Activated naive CD4-positive, alpha-beta T cell treated with anti-CD3 and anti-CD28 coated beads for 36 hours (primary cell): ENCODE measurements around the gene LRRC18. TPM values are rescaled to one million over a fixed set of nuclear protein-coding genes. Genes with fewer than 3 reads are reported as not detected.

ENCODE experiments used
- CTCF ChIA-PET: fragments of 350-600 bp; sonication (Branson Sonifier 250); formaldehyde crosslinking; loops from one replicate; lab custom pipeline; 2021; ENCODE audit warnings: antibody characterized with exemption; lab: Charles Lee
- DNase-seq: peaks from one replicate; pipeline ENCODE4 v3.0.0-alpha.2; 2020
- H3K27ac Mint-ChIP-seq: one replicate; pipeline ENCODE4 v1.8.0; 2021; ENCODE audit warnings: mild to moderate bottlenecking, mixed read lengths
- H3K27me3 Mint-ChIP-seq: one replicate; pipeline ENCODE4 v1.8.0; 2021; ENCODE audit warnings: low read depth, mixed read lengths
- H3K36me3 Mint-ChIP-seq: one replicate; pipeline ENCODE4 v1.8.0; 2021; ENCODE audit warnings: low read depth, mixed read lengths
- H3K4me1 Mint-ChIP-seq: one replicate; pipeline ENCODE4 v1.8.0; 2021; ENCODE audit warnings: low read depth, mixed read lengths
- H3K4me3 Mint-ChIP-seq: one replicate; pipeline ENCODE4 v1.8.0; 2021; ENCODE audit warnings: mild to moderate bottlenecking, moderate library complexity, mixed read lengths
- H3K9me3 Mint-ChIP-seq: one replicate; pipeline ENCODE4 v1.8.0; 2021; ENCODE audit warnings: mixed read lengths
- intact Hi-C: fragments of 100-400 bp; cut with micrococcal nuclease; formaldehyde crosslinking; loops from one replicate; pipeline ENCODE4 v1.15.1; 2023
- total RNA-seq, 2 experiments: library from RNA; stranded (reverse); gene quantifications; one replicate each; pipeline ENCODE4 v1.2.3, GENCODE V29; 2021

Gene LRRC18
- total RNA-seq, 2 experiments from 2014 or later: not detected

GRCh38 chr10:48900371-48900801, 39.3 kb downstream of the LRRC18 start:
- CTCF ChIA-PET: interaction anchor here (1.0 kb wide), 1 partner anchor 244 kb away, joined by 4 read pairs; no protein-coding TSS in a partner anchor

GRCh38 chr10:48899781-48900180, 39.9 kb downstream of the LRRC18 start:
- no peaks in the 10 kb centered on the region for H3K36me3 Mint-ChIP-seq
- H3K4me3 Mint-ChIP-seq: no peak overlapping the region
- intact Hi-C loops: no loop called here
- H3K9me3 Mint-ChIP-seq: no peaks in the 10 kb centered on the region
- H3K27me3 Mint-ChIP-seq: no peaks in the 10 kb centered on the region
- no peak overlapping the region for H3K27ac Mint-ChIP-seq
- no peaks in the 10 kb centered on the region for H3K4me1 Mint-ChIP-seq
- no peak for DNase-seq
- CTCF ChIA-PET: interaction anchor here (1.0 kb wide), 1 partner anchor 243 kb away, joined by 4 read pairs; no protein-coding TSS in a partner anchor

More at GRCh38 chr10:48900371-48900801, 39.3 kb downstream of the LRRC18 start:
- H3K9me3 Mint-ChIP-seq: no peaks in the 10 kb centered on the region
- intact Hi-C loops: no loop called here
- no peaks in the 10 kb centered on the region for H3K27me3 Mint-ChIP-seq
- no peak overlapping the region for H3K4me3 Mint-ChIP-seq
- no peak for DNase-seq
- H3K27ac Mint-ChIP-seq: no peak overlapping the region
- no peaks in the 10 kb centered on the region for H3K4me1 Mint-ChIP-seq
- H3K36me3 Mint-ChIP-seq: no peaks in the 10 kb centered on the region

GRCh38 chr10:48898426-48898825, 41.2 kb downstream of the LRRC18 start:
- Mint-ChIP-seq H3K27me3 (no peaks in the 10 kb centered on the region), H3K27ac (no peak overlapping the region), H3K36me3 (no peaks in the 10 kb centered on the region), H3K4me3 (no peak overlapping the region), H3K9me3 (no peaks in the 10 kb centered on the region), H3K4me1 (no peaks in the 10 kb centered on the region)
- CTCF ChIA-PET: no interaction called here
- intact Hi-C loops: no loop called here
- no peak for DNase-seq

GRCh38 chr10:48897441-48897790, 42.2 kb downstream of the LRRC18 start:
- Mint-ChIP-seq H3K27me3 (no peaks in the 10 kb centered on the region), H3K4me3 (no peak overlapping the region), H3K36me3 (no peaks in the 10 kb centered on the region), H3K4me1 (no peaks in the 10 kb centered on the region), H3K27ac (no peak overlapping the region), H3K9me3 (no peaks in the 10 kb centered on the region)
- intact Hi-C loops: no loop called here
- no peak for DNase-seq
- CTCF ChIA-PET: no interaction called here

- Mint-ChIP-seq H3K4me3 (no peak overlapping the region), H3K36me3 (no peaks in the 10 kb centered on the region), H3K4me1 (no peaks in the 10 kb centered on the region), H3K27me3 (no peaks in the 10 kb centered on the region), H3K9me3 (no peaks in the 10 kb centered on the region), H3K27ac (no peak overlapping the region)
- DNase-seq: no peak
- CTCF ChIA-PET: no interaction called here
- intact Hi-C loops: no loop called here
Observed at GRCh38 chr10:48896756-48897440, 42.7 kb downstream of the LRRC18 start.

- CTCF ChIA-PET: no interaction called here
- DNase-seq: no peak
- no peaks in the 10 kb centered on the region for H3K36me3 Mint-ChIP-seq
- intact Hi-C loops: no loop called here
- no peak overlapping the region for H3K27ac Mint-ChIP-seq
- no peaks in the 10 kb centered on the region for H3K9me3 Mint-ChIP-seq
- no peak overlapping the region for H3K4me3 Mint-ChIP-seq
- no peaks in the 10 kb centered on the region for H3K27me3 Mint-ChIP-seq
- no peaks in the 10 kb centered on the region for H3K4me1 Mint-ChIP-seq
Observed at GRCh38 chr10:48895803-48896195, 43.8 kb downstream of the LRRC18 start.

GRCh38 chr10:48894911-48895802, 44.5 kb downstream of the LRRC18 start:
- intact Hi-C loops: no loop called here
- Mint-ChIP-seq H3K27ac (no peak overlapping the region), H3K36me3 (no peaks in the 10 kb centered on the region), H3K9me3 (no peaks in the 10 kb centered on the region), H3K27me3 (no peaks in the 10 kb centered on the region), H3K4me3 (no peak overlapping the region), H3K4me1 (no peaks in the 10 kb centered on the region)
- no peak for DNase-seq
- CTCF ChIA-PET: no interaction called here

GRCh38 chr10:48890888-48891850, 48.5 kb downstream of the LRRC18 start:
- DNase-seq: no peak
- CTCF ChIA-PET: no interaction called here
- Mint-ChIP-seq H3K4me1 (no peaks in the 10 kb centered on the region), H3K36me3 (no peaks in the 10 kb centered on the region), H3K9me3 (no peaks in the 10 kb centered on the region), H3K27ac (no peak overlapping the region), H3K4me3 (no peak overlapping the region), H3K27me3 (no peaks in the 10 kb centered on the region)
- intact Hi-C loops: no loop called here

GRCh38 chr10:48887982-48888381, 51.7 kb downstream of the LRRC18 start:
- Mint-ChIP-seq H3K4me1 (no peaks in the 10 kb centered on the region), H3K27me3 (no peaks in the 10 kb centered on the region), H3K4me3 (no peak overlapping the region), H3K9me3 (no peaks in the 10 kb centered on the region), H3K36me3 (no peaks in the 10 kb centered on the region), H3K27ac (no peak overlapping the region)
- DNase-seq: no peak
- intact Hi-C loops: no loop called here
- CTCF ChIA-PET: interaction anchor here (0.6 to 0.7 kb wide), 2 partner anchors 16 to 707 kb away, joined by 3 to 4 read pairs; no protein-coding TSS in a partner anchor

GRCh38 chr10:48885376-48885775, 54.3 kb downstream of the LRRC18 start:
- peak; percentile 12 for DNase-seq
- intact Hi-C loops: no loop called here

GRCh38 chr10:48884179-48885045, 55.2 kb downstream of the LRRC18 start:
- CTCF ChIA-PET: no interaction called here
- intact Hi-C loops: no loop called here
- H3K4me3 Mint-ChIP-seq: no peak overlapping the region
- no peak overlapping the region for H3K27ac Mint-ChIP-seq
- no peak for DNase-seq
- H3K36me3 Mint-ChIP-seq: no peaks in the 10 kb centered on the region
- H3K27me3 Mint-ChIP-seq: no peaks in the 10 kb centered on the region
- no peaks in the 10 kb centered on the region for H3K4me1 Mint-ChIP-seq
- no peaks in the 10 kb centered on the region for H3K9me3 Mint-ChIP-seq

More at GRCh38 chr10:48885376-48885775, 54.3 kb downstream of the LRRC18 start:
- Mint-ChIP-seq H3K4me1 (no peaks in the 10 kb centered on the region), H3K36me3 (no peaks in the 10 kb centered on the region), H3K27ac (no peak overlapping the region), H3K4me3 (no peak overlapping the region), H3K27me3 (no peaks in the 10 kb centered on the region), H3K9me3 (no peaks in the 10 kb centered on the region)
- CTCF ChIA-PET: no interaction called here
